A673 (cell line): Measurements from ENCODE around the gene TFB2M.

Experiments
- CTCF ChIP-seq: fragments of 300-800, 200-600 bp; sonication (generic); conservative IDR thresholded peaks from 2 replicates; pipeline ENCODE4 v1.5.1; 2017; ENCODE audit warnings: low read depth, mild to moderate bottlenecking, antibody characterized with exemption, low read length, moderate library complexity, mixed read lengths
- EZH2 ChIP-seq: fragments of 200-600 bp; sonication (generic); IDR thresholded peaks from 2 replicates; pipeline ENCODE4 v1.6.1; 2017; ENCODE audit warnings: borderline replicate concordance, low read depth, mild to moderate bottlenecking, mixed read lengths, antibody characterized with exemption, low read length; ENCODE audit not compliant: poor library complexity, severe bottlenecking

GRCh38 chr1:246518456-246519205 is 47.4 kb downstream of the TFB2M start:
- TF ChIP-seq CTCF: no peak
- TF ChIP-seq EZH2: no peak
